ENCODE measurements around the gene COX7A1. TPM values are rescaled to one million over a fixed set of nuclear protein-coding genes. Genes with fewer than 3 reads are reported as not detected.
"Not testable (repeated sequence)": the region's sequence is repeated elsewhere in the genome, so short reads cannot be mapped to it uniquely, and the experiment has no call there.

The COX7A1 gene
- not detected for total RNA-seq

DNA sequence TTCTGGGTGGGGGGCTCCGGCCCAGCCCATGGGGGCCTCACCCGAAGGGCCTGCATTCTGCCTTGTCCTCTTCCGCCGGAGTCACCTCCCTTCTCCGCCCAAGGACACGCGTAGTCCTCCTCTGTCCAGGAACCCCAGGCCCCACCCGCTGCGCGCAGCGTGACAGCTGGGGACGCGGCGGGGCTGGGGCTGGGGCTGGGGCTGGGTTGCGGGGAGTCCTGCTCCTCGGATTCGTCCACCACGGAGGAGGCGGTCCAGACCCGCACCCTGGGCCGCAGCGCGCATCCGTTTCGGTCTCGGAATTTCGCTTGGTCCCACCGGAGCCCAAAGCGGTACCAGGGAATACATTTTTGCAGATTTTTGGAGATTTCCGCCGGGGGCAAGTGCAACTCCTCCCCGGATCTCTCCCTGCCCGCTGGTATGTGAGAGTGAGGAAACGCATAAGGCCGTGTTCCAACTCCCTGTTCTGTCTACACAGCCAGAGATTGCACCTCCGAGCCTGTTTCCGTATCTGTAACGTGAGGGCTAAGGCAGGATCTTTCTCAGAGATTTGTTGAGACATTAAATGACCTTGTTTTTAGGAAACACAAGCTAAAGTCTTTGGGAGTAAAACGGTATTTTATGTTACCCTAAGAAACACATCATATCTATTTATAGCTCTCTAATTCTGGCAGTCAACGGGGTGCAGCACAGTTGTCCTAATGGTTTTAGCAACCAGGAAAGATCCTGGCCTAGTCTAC, at the start of gene COX7A1:
Gene COX7A1, minus strand, starts transcription at position 96 of the 740 bp plus-strand sequence. Its CDS starts 40 bp downstream, at position 56.
- Mint-ChIP-seq H3K27ac (no peak within 1 kb of the TSS), H3K4me3 (no peak within 1 kb of the TSS), H3K27me3 (no peaks in the 10 kb centered on the region), H3K36me3 (peaks cover 20% of the 10 kb centered on the region), H3K9me3 (no peaks in the 10 kb centered on the region), H3K4me1 (ENCODE audit: low read depth) (peaks cover 6% of the 10 kb centered on the region)
- ChIA-PET CTCF (interaction anchor here (2.3 kb wide), 1 partner anchor 25 kb away, joined by 9 read pairs; no protein-coding TSS in a partner anchor), POLR2A (interaction anchor here (0.6 kb wide), 1 partner anchor 20 kb away, joined by 3 read pairs; no protein-coding TSS in a partner anchor)
- no peak for DNase-seq
- intact Hi-C loops (cut with micrococcal nuclease), result no loop called here

DNA sequence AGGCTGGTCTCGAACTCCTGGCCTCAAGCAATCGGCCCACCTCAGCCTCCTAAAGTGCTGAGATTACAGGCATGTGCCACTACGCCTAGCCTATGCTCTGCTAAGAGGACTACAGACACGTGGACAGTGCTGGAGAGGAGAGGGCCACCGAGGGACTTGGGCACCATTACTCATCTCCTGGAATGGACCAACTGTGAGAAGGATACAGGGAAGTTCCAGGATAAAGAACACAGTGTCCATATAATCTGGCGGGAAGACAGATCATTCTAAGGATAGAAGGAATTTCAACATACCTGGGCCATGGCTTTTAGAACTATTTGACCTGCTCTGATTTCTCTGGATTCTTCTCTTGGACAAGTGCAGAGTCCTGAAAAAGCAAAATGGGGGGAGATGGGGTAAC, 49.4 kb upstream of the COX7A1 start:
- no peaks in the 10 kb centered on the region for H3K36me3 Mint-ChIP-seq
- H3K4me1 Mint-ChIP-seq (ENCODE audit: low read depth), result no peaks in the 10 kb centered on the region
- no peak for DNase-seq
- POLR2A ChIA-PET, result no interaction called here
- CTCF ChIA-PET, result no interaction called here
- H3K27ac Mint-ChIP-seq, result no peak overlapping the region
- no peaks in the 10 kb centered on the region for H3K27me3 Mint-ChIP-seq
- no peaks in the 10 kb centered on the region for H3K9me3 Mint-ChIP-seq
- intact Hi-C loops (cut with micrococcal nuclease), result no loop called here
- H3K4me3 Mint-ChIP-seq, result no peak overlapping the region

DNA sequence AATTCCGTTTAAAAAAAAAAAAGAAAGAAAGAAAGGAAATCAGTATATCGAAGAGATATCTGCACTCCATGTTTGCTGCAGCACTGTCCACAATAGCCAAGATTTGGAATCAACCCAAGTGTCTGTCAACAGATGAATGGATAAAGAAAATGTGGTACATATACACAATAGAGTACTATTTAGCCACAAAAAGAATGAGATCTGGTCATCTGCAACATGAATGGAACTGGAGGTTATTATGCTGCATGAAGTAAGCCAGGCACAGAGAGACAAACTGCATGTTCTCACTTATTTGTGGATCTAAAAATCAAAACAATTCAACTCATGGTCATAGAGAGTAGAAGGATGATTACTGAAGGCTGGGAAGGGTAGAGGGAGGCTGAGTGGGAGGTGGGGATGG, 45.9 kb upstream of the COX7A1 start:
- CTCF ChIA-PET, result no interaction called here
- Mint-ChIP-seq H3K9me3 (no peaks in the 10 kb centered on the region), H3K4me3 (no peak overlapping the region), H3K27ac (no peak overlapping the region), H3K4me1 (ENCODE audit: low read depth) (no peaks in the 10 kb centered on the region), H3K27me3 (no peaks in the 10 kb centered on the region), H3K36me3 (peaks cover 5% of the 10 kb centered on the region)
- POLR2A ChIA-PET, result no interaction called here
- DNase-seq, result no peak
- intact Hi-C loops (cut with micrococcal nuclease), result no loop called here

DNA sequence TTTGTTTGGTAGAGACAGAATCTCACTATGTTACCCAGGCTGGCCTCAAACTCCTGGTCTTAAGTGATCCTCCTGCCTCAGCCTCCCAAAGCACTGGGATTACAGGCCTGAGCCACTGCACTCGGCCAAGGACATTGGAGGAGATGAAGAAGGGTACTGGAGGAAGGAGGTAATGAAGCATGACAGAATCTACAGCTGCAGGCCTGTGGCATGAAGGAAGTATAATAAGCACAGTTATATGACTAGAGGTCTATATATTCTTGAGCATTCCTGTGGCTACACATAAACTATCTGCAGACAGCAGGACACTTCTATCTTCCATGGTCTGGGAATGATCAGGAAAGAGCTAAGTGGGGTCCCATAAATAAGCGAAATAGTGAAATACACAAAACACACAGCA, 44.0 kb upstream of the COX7A1 start:
- H3K27me3 Mint-ChIP-seq, result no peaks in the 10 kb centered on the region
- H3K9me3 Mint-ChIP-seq, result no peaks in the 10 kb centered on the region
- POLR2A ChIA-PET, result no interaction called here
- intact Hi-C loops (cut with micrococcal nuclease), result no loop called here
- H3K4me1 Mint-ChIP-seq (ENCODE audit: low read depth), result no peaks in the 10 kb centered on the region
- H3K4me3 Mint-ChIP-seq, result no peak overlapping the region
- H3K36me3 Mint-ChIP-seq, result peaks cover 5% of the 10 kb centered on the region
- no peak overlapping the region for H3K27ac Mint-ChIP-seq
- DNase-seq, result no peak
- CTCF ChIA-PET, result interaction anchor here (0.5 to 1.2 kb wide), 2 partner anchors 12 to 209 kb away, joined by 3 read pairs; no protein-coding TSS in a partner anchor

DNA sequence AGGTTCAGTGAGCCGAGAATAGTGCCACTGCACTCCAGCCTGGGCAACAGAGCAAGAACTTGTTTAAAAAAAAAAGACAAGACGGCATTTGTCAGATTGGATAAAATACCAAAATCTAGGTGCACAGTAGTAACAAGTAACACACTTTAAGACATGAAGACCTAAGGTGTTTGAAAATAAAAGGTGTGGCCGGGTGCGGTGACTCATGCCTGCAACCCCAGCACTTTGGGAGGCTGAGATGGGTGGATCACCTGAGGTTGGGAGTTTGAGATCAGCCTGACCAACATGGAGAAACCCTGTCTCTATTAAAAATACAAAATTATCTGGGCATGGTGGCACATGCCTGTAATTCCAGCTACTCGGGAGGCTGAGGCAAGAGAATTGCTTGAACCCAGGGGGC, 34.5 kb upstream of the COX7A1 start:
- H3K27ac Mint-ChIP-seq; DNase-seq; intact Hi-C loops (cut with micrococcal nuclease); H3K9me3 Mint-ChIP-seq; H3K4me1 Mint-ChIP-seq (ENCODE audit: low read depth); H3K27me3 Mint-ChIP-seq; H3K36me3 Mint-ChIP-seq; H3K4me3 Mint-ChIP-seq: not testable (repeated sequence)
- ChIA-PET CTCF (interaction anchor here (1.2 kb wide), 1 partner anchor 59 kb away, joined by 3 read pairs; no protein-coding TSS in a partner anchor), POLR2A (interaction anchor here (0.6 kb wide), 1 partner anchor 46 kb away, joined by 4 read pairs; no protein-coding TSS in a partner anchor)

DNA sequence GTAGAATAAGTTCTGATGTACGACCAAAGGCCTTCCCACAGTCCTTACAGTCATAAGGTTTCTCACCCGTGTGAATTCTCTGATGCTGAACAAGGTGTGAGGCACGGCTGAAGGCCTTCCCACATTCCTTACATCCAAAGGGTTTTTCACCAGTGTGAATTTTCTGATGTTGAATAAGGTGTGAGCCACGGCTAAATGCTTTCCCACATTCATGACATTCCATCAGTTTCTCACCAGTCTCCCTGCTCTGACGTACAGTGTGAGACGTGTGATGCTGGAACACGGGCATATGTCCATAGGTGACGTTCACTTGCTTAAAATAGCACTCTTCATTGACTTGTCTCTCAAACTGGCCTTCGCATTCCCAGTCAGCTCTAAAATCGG, 31.0 kb upstream of the COX7A1 start:
- no peaks in the 10 kb centered on the region for H3K27me3 Mint-ChIP-seq
- H3K27ac Mint-ChIP-seq, result no peak overlapping the region
- no peaks in the 10 kb centered on the region for H3K9me3 Mint-ChIP-seq
- intact Hi-C loops (cut with micrococcal nuclease), result no loop called here
- POLR2A ChIA-PET, result no interaction called here
- no peaks in the 10 kb centered on the region for H3K4me1 Mint-ChIP-seq (ENCODE audit: low read depth)
- H3K4me3 Mint-ChIP-seq, result no peak overlapping the region
- CTCF ChIA-PET, result interaction anchor here (1.3 kb wide), 1 partner anchor 13 kb away, joined by 5 read pairs; no protein-coding TSS in a partner anchor
- DNase-seq, result no peak
- H3K36me3 Mint-ChIP-seq, result no peaks in the 10 kb centered on the region

DNA sequence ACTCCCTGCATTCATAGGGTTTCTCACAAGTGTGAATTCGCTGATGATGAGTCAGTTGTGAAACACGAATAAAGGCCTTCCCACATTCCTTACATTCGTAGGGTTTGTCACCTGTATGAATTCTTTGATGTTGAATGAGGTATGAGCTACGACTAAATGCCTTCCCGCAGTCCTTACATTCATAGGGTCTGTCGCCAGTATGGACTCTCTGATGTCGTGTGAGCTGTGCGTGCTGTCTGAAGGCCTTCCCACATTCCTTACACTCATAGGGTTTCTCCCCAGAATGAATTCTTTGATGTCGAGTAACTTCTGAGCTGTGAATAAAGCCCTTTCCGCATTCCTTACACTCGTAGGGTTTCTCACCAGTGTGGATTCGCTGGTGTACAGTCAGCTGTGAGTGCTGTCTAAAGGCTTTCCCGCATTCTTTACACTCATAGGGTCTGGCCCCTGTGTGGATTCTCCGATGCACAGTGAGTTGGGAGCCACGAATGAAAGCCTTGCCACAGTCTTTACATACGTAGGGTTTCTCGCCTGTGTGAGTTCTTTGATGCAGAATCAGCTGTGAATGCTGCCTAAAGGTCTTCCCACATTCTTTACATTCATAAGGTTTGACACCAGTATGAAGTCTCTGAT, 30.5 kb upstream of the COX7A1 start:
- no peaks in the 10 kb centered on the region for H3K36me3 Mint-ChIP-seq
- no peak for DNase-seq
- intact Hi-C loops (cut with micrococcal nuclease), result no loop called here
- no peaks in the 10 kb centered on the region for H3K9me3 Mint-ChIP-seq
- H3K27me3 Mint-ChIP-seq, result no peaks in the 10 kb centered on the region
- H3K4me1 Mint-ChIP-seq (ENCODE audit: low read depth), result no peaks in the 10 kb centered on the region
- H3K27ac Mint-ChIP-seq, result no peak overlapping the region
- H3K4me3 Mint-ChIP-seq, result no peak overlapping the region
- CTCF ChIA-PET, result interaction anchor here (1.3 kb wide), 1 partner anchor 13 kb away, joined by 5 read pairs; no protein-coding TSS in a partner anchor
- POLR2A ChIA-PET, result no interaction called here

DNA sequence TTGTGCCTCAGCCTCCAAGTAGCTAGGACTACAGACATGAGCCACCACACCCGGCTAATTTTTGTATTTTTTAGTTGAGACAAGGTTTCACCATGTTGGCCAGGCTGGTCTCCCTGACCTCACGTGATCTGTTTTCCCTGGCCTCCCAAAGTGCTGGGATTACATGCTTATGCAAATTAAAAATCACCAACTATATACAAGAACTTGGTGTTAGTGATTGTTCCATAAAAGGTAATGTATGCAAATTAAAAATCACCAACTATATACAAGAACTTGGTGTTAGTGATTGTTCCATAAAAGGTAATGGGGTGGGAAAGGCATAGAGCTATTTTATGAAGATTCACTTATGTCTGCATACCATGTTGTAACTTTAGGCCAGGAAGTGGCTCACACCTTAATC, 26.8 kb upstream of the COX7A1 start:
- H3K4me1 Mint-ChIP-seq (ENCODE audit: low read depth); H3K9me3 Mint-ChIP-seq; DNase-seq; intact Hi-C loops (cut with micrococcal nuclease); H3K27ac Mint-ChIP-seq; POLR2A ChIA-PET; H3K27me3 Mint-ChIP-seq; H3K36me3 Mint-ChIP-seq; H3K4me3 Mint-ChIP-seq: not testable (repeated sequence)
- CTCF ChIA-PET, result interaction anchor here (1.8 to 1.9 kb wide), 2 partner anchors 9 to 51 kb away, joined by 4 to 7 read pairs; no protein-coding TSS in a partner anchor

DNA sequence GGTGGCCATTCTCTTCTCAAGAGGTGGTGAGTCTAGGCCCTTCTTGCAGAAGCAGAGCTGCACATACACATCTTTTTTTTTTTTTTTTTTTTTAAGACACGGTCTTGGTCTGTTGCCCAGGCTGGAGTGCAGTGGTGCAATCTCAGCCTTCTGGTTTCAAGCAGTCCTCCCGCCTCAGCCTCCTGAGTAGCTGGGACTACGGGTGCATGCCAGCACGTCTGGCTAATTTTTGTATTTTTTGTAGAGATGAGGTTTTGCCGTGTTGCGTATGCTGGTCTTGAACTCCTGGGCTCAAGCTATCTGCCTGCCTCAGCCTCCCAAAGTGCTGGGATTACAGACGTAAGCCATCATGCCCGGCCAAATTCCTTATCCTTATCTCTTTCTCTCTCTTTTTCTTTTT, 21.6 kb upstream of the COX7A1 start:
- POLR2A ChIA-PET, DNase-seq: not testable (repeated sequence)

DNA sequence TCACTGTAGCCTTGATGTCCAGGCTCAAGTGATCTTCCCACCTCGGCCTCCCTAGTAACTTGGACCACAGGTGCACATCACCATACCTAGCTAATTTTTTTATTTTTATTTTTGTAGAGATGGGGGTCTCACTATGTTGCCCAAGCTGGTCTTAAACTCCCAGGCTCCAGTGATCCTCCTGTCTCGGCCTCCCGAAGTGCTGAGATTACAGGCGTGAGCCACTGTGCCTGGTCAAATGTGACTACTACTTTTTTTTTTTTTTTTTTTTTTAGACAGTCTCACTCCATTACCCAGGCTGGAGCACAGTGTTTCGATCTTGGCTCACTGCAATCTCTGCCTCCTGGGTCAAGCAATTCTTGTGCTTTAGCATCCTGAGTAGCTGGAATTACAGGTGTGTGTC, 20.6 kb upstream of the COX7A1 start:
- DNase-seq, result no peak
- no peaks in the 10 kb centered on the region for H3K36me3 Mint-ChIP-seq
- POLR2A ChIA-PET, result interaction anchor here (1.3 kb wide), 1 partner anchor 136 kb away, joined by 3 read pairs; no protein-coding TSS in a partner anchor
- no peaks in the 10 kb centered on the region for H3K9me3 Mint-ChIP-seq
- H3K4me1 Mint-ChIP-seq (ENCODE audit: low read depth), result peaks cover 3% of the 10 kb centered on the region
- no peak overlapping the region for H3K27ac Mint-ChIP-seq
- CTCF ChIA-PET, result interaction anchor here (1.4 to 4.6 kb wide), 3 partner anchors 8 to 45 kb away, joined by 5 to 31 read pairs (median 5); partner anchors contain the start of gene CAPNS1
- no peaks in the 10 kb centered on the region for H3K27me3 Mint-ChIP-seq
- no peak overlapping the region for H3K4me3 Mint-ChIP-seq
- intact Hi-C loops (cut with micrococcal nuclease), result loop anchor here (5.0 kb wide), 1 partner anchor 116 kb away; no protein-coding TSS in a partner anchor

More for the DNA sequence above, 21.6 kb upstream of the COX7A1 start:
- not testable (repeated sequence) for H3K4me3 Mint-ChIP-seq; H3K36me3 Mint-ChIP-seq; H3K4me1 Mint-ChIP-seq (ENCODE audit: low read depth); H3K9me3 Mint-ChIP-seq; H3K27me3 Mint-ChIP-seq; H3K27ac Mint-ChIP-seq
- intact Hi-C loops (cut with micrococcal nuclease), result loop anchor here (5.0 kb wide), 1 partner anchor 117 kb away; no protein-coding TSS in a partner anchor
- CTCF ChIA-PET, result interaction anchor here (1.4 to 4.6 kb wide), 3 partner anchors 9 to 46 kb away, joined by 5 to 31 read pairs (median 5); partner anchors contain the start of gene CAPNS1

DNA sequence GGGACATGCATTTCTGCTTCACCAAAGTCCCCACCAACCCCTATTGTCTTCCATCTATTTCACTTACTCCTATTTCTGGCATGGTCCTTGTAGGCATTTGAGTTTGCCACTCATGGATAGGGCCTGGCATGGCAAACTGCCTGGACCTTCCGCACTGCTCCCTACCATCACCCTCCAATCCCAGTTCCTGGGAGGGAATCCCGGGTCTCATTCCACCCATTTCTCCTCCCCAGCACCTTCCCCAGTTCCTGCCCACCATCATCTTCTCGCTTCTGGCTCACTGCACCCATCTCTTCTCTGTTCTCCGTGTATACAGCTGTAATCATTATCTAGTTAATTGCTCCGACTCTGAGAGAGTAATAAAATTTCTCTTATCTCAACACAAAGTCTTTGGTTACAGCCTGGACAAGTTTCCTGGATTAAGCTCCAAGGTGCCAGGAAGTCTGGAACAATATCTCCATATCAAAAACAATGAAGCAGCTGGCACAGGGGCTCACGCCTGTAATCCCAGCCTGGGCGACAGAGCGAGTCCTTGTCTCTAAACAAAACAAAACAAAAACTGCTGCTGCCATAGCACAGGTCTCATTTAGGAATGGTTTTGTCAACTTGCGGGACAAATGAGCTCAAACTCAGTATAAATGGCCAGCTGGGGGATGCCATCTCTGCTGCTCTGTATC, 17.0 kb upstream of the COX7A1 start:
- ChIA-PET POLR2A (interaction anchor here (1.1 to 1.7 kb wide), 3 partner anchors 13 to 54 kb away, joined by 3 to 4 read pairs (median 3); partner anchors contain the start of gene TBCB), CTCF (interaction anchor here (0.8 to 3.6 kb wide), 11 partner anchors 10 to 222 kb away, joined by 3 to 54 read pairs (median 5); partner anchors contain the start of genes CAPNS1, ZNF146 and ZNF565)
- Mint-ChIP-seq H3K9me3 (no peaks in the 10 kb centered on the region), H3K4me1 (ENCODE audit: low read depth) (peaks cover 3% of the 10 kb centered on the region), H3K4me3 (no peak overlapping the region), H3K27me3 (no peaks in the 10 kb centered on the region), H3K36me3 (no peaks in the 10 kb centered on the region), H3K27ac (no peak overlapping the region)
- DNase-seq, result no peak
- intact Hi-C loops (cut with micrococcal nuclease), result no loop called here

DNA sequence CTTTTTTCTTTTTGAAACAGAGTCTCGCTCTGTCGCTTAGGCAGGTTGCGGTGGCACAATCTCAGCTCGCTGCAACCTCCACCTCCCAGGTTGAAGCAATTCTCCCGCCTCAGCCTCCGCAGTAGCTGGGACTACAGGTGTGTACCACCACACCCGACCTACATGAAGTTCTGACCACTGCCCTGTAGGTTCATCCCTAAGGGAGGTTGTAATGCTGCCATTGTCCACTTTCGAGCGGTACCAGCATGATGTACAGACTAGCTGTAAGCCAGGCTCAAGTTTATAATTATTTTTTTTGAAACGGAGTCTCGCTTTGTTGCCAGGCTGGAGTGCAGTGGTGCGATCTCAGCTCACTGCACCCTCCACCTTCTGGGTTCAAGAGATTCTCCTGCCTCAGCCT, 11.6 kb upstream of the COX7A1 start:
- Mint-ChIP-seq H3K9me3 (no peaks in the 10 kb centered on the region), H3K4me1 (ENCODE audit: low read depth) (no peaks in the 10 kb centered on the region), H3K4me3 (no peak overlapping the region), H3K27me3 (no peaks in the 10 kb centered on the region), H3K36me3 (no peaks in the 10 kb centered on the region), H3K27ac (no peak overlapping the region)
- POLR2A ChIA-PET, result no interaction called here
- CTCF ChIA-PET, result interaction anchor here (1.5 kb wide), 1 partner anchor 10 kb away, joined by 5 read pairs; no protein-coding TSS in a partner anchor
- no peak for DNase-seq
- intact Hi-C loops (cut with micrococcal nuclease), result no loop called here

Measured in activated CD4-positive, alpha-beta memory T cell treated with anti-CD3 and anti-CD28 coated beads for 36 hours (primary cell).